ENCODE measurements around the gene SNRK. TPM values are rescaled to one million over a fixed set of nuclear protein-coding genes. Genes with fewer than 3 reads are reported as not detected.

Gene SNRK
- total RNA-seq, 4 donors from 2014 or later = 30.7 to 50.4 (median 45.8) TPM

GRCh38 chr3:43287500-43287873, 1.1 kb downstream of the SNRK start:
- H3K4me3 ChIP-seq = peak overlapping the region; percentile 62 to 92 (median 70)
- WGBS = 7% methylated on average over 3 of the region's 3 CpGs
- H3K9me3 ChIP-seq = no peaks in the 10 kb centered on the region
- intact Hi-C loops (cut with DNase I) = loop anchor here (10.0 kb wide), 2 partner anchors 123 to 217 kb away; no protein-coding TSS in a partner anchor
- no peaks in the 10 kb centered on the region for H3K36me3 ChIP-seq
- peaks cover 47 to 61% (median 58%) of the 10 kb centered on the region in 4 donors for H3K4me1 ChIP-seq
- no peaks in the 10 kb centered on the region for H3K27me3 ChIP-seq
- no peak for TF ChIP-seq CTCF (IDR thresholded peaks at IDR 0.05)
- TF ChIP-seq POLR2AphosphoS5 (IDR thresholded peaks at IDR 0.05) = no peak
- TF ChIP-seq EP300 (IDR thresholded peaks at IDR 0.05) = no peak
- TF ChIP-seq POLR2A (IDR thresholded peaks at IDR 0.05; ENCODE audit: low read depth) = no peak
- DNase-seq (ENCODE audit: extremely low spot score) = no peak
- H3K27ac ChIP-seq (replicated peaks in 1 of 4) = peak overlapping the region; percentile 86 to 96 (median 91)

GRCh38 chr3:43288366-43288765, 2.0 kb downstream of the SNRK start:
- peaks cover 54 to 70% (median 67%) of the 10 kb centered on the region in 4 donors for H3K4me1 ChIP-seq
- H3K4me3 ChIP-seq = peak overlapping the region; percentile 62 to 92 (median 70)
- no peaks in the 10 kb centered on the region for H3K9me3 ChIP-seq
- DNase-seq (ENCODE audit: extremely low spot score) = no peak
- intact Hi-C loops (cut with DNase I) = loop anchor here (10.0 kb wide), 2 partner anchors 124 to 216 kb away; no protein-coding TSS in a partner anchor
- no peak for TF ChIP-seq POLR2AphosphoS5 (IDR thresholded peaks at IDR 0.05)
- no peak for TF ChIP-seq CTCF (IDR thresholded peaks at IDR 0.05)
- no peak for TF ChIP-seq POLR2A (IDR thresholded peaks at IDR 0.05; ENCODE audit: low read depth)
- TF ChIP-seq EP300 (IDR thresholded peaks at IDR 0.05) = no peak
- no peaks in the 10 kb centered on the region for H3K36me3 ChIP-seq
- H3K27ac ChIP-seq (replicated peaks in 1 of 4) = peak overlapping the region; percentile 86 to 96 (median 91)
- 9% methylated on average over 2 of the region's 2 CpGs for WGBS
- no peaks in the 10 kb centered on the region for H3K27me3 ChIP-seq

- no peaks in the 10 kb centered on the region for H3K9me3 ChIP-seq
- intact Hi-C loops (cut with DNase I) = loop anchor here (10.0 kb wide), 2 partner anchors 124 to 216 kb away; no protein-coding TSS in a partner anchor
- no peaks in the 10 kb centered on the region for H3K36me3 ChIP-seq
- no peaks in the 10 kb centered on the region for H3K27me3 ChIP-seq
- WGBS = 74% methylated on average over 2 of the region's 2 CpGs
- H3K27ac ChIP-seq (replicated peaks in 1 of 4) = peak overlapping the region; percentile 86 to 96 (median 91)
- H3K4me3 ChIP-seq = peak overlapping the region; percentile 62 to 92 (median 70)
- no peak for TF ChIP-seq EP300 (IDR thresholded peaks at IDR 0.05)
- no peak for TF ChIP-seq CTCF (IDR thresholded peaks at IDR 0.05)
- no peak for TF ChIP-seq POLR2A (IDR thresholded peaks at IDR 0.05; ENCODE audit: low read depth)
- no peak for TF ChIP-seq POLR2AphosphoS5 (IDR thresholded peaks at IDR 0.05)
- peaks cover 59 to 75% (median 72%) of the 10 kb centered on the region in 4 donors for H3K4me1 ChIP-seq
- no peak for DNase-seq (ENCODE audit: extremely low spot score)
Observed at GRCh38 chr3:43288850-43289249, 2.5 kb downstream of the SNRK start.

- WGBS = 42% methylated on average over 2 of the region's 2 CpGs
- DNase-seq (ENCODE audit: extremely low spot score) = no peak
- Histone ChIP-seq H3K36me3 (no peaks in the 10 kb centered on the region), H3K4me3 (peak overlapping the region; percentile 62 to 92 (median 70)), H3K27me3 (no peaks in the 10 kb centered on the region), H3K9me3 (no peaks in the 10 kb centered on the region), H3K27ac (replicated peaks in 1 of 4) (peak overlapping the region; percentile 86 to 96 (median 91)), H3K4me1 (peaks cover 65 to 80% (median 77%) of the 10 kb centered on the region in 4 donors)
- TF ChIP-seq CTCF (IDR thresholded peaks at IDR 0.05) (no peak), EP300 (IDR thresholded peaks at IDR 0.05) (no peak), POLR2A (IDR thresholded peaks at IDR 0.05; ENCODE audit: low read depth) (no peak), POLR2AphosphoS5 (IDR thresholded peaks at IDR 0.05) (no peak)
- intact Hi-C loops (cut with DNase I) = loop anchor here (10.0 kb wide), 2 partner anchors 125 to 215 kb away; no protein-coding TSS in a partner anchor
Observed at GRCh38 chr3:43289401-43289800, 3.1 kb downstream of the SNRK start.

All from esophagus muscularis mucosa (tissue), 4 donors.